Peyer's patch (tissue), 4 donors: ENCODE measurements around the gene TBL1X. TPM values are rescaled to one million over a fixed set of nuclear protein-coding genes. Genes with fewer than 3 reads are reported as not detected.

Experiments
- DNase-seq, 3 donors: peaks; one replicate each; pipeline ENCODE4 v3.0.0-alpha.2; 2017 to 2019
- H3K27ac ChIP-seq, 4 donors: fragments of 200-600 bp; sonication (generic); one replicate each; pipeline ENCODE4 v1.5.1; 2016 to 2019
- H3K27me3 ChIP-seq, 2 donors: fragments of 200-600 bp; sonication (generic); one replicate each; pipeline ENCODE4 v1.5.1; 2019
- H3K36me3 ChIP-seq, 3 donors: fragments of 200-600 bp; sonication (generic); one replicate each; pipeline ENCODE4 v1.5.1; 2016 to 2019
- H3K4me1 ChIP-seq, 4 donors: fragments of 200-600 bp; sonication (generic); one replicate each; pipeline ENCODE4 v1.5.1; 2016 to 2019
- H3K4me3 ChIP-seq, 4 donors: fragments of 200-600 bp; sonication (generic); 1 replicate in 3 of 4; 2 replicates in 1 of 4; pipeline ENCODE4 v1.5.1; 2016 to 2019; ENCODE audit warnings: mild to moderate bottlenecking in 1 of 4
- H3K9me3 ChIP-seq, 4 donors: fragments of 200-600 bp; sonication (generic); one replicate each; pipeline ENCODE4 v1.5.1; 2016 to 2019; ENCODE audit warnings: mild to moderate bottlenecking in 1 of 4
- POLR2A ChIP-seq, 2 donors: fragments of 450-650 bp; IDR thresholded peaks; one replicate each; pipeline ENCODE4 v1.5.1; 2017; ENCODE audit warnings: antibody characterized with exemption in 2 of 2, mild to moderate bottlenecking in 2 of 2, moderate library complexity in 2 of 2
- total RNA-seq, 4 donors: library from RNA; depleted of rRNA; stranded (reverse); fragments of >200 nt; gene quantifications; one replicate each; pipeline ENCODE4 v1.1.0, GENCODE V29; 2016
- TF ChIP-seq, protein P1 (sequence below), 6 experiments: fragments of 450-650 bp in 4 of 6; fragments of 200-600 bp in 2 of 6; sonication (generic) in 1 of 6; IDR thresholded peaks; one replicate each; pipeline ENCODE4 v1.5.1; 2017 to 2019; ENCODE audit warnings: antibody characterized with exemption in 6 of 6, mild to moderate bottlenecking in 3 of 6, moderate library complexity in 1 of 6

TBL1X gene
- total RNA-seq, 4 donors from 2014 or later: 3.9 to 29.7 (median 5.0) TPM

GRCh38 chrX:9770319-9770718, 305.5 kb downstream of the TBL1X start:
- TF ChIP-seq, protein P1, sequence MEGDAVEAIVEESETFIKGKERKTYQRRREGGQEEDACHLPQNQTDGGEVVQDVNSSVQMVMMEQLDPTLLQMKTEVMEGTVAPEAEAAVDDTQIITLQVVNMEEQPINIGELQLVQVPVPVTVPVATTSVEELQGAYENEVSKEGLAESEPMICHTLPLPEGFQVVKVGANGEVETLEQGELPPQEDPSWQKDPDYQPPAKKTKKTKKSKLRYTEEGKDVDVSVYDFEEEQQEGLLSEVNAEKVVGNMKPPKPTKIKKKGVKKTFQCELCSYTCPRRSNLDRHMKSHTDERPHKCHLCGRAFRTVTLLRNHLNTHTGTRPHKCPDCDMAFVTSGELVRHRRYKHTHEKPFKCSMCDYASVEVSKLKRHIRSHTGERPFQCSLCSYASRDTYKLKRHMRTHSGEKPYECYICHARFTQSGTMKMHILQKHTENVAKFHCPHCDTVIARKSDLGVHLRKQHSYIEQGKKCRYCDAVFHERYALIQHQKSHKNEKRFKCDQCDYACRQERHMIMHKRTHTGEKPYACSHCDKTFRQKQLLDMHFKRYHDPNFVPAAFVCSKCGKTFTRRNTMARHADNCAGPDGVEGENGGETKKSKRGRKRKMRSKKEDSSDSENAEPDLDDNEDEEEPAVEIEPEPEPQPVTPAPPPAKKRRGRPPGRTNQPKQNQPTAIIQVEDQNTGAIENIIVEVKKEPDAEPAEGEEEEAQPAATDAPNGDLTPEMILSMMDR (IDR thresholded peaks at IDR 0.05): no peak
- no peak for TF ChIP-seq POLR2A (IDR thresholded peaks at IDR 0.05)
- Histone ChIP-seq H3K27me3 (no peaks in the 10 kb centered on the region), H3K36me3 (no peaks in the 10 kb centered on the region), H3K27ac (no peak overlapping the region), H3K4me3 (no peak overlapping the region), H3K4me1 (no peaks in the 10 kb centered on the region), H3K9me3 (no peaks in the 10 kb centered on the region)
- no peak for DNase-seq

- Histone ChIP-seq H3K4me1 (no peaks in the 10 kb centered on the region), H3K27me3 (no peaks in the 10 kb centered on the region), H3K36me3 (no peaks in the 10 kb centered on the region), H3K4me3 (no peak overlapping the region), H3K9me3 (no peaks in the 10 kb centered on the region), H3K27ac (no peak overlapping the region)
- no peak for DNase-seq
- TF ChIP-seq, protein P1 (IDR thresholded peaks at IDR 0.05): no peak
- no peak for TF ChIP-seq POLR2A (IDR thresholded peaks at IDR 0.05)
These were observed 308.1 kb downstream of the TBL1X start for GRCh38 chrX:9772943-9773342.

- Histone ChIP-seq H3K36me3 (no peaks in the 10 kb centered on the region), H3K9me3 (no peaks in the 10 kb centered on the region), H3K4me3 (no peak overlapping the region), H3K4me1 (no peaks in the 10 kb centered on the region), H3K27ac (no peak overlapping the region), H3K27me3 (no peaks in the 10 kb centered on the region)
- no peak for TF ChIP-seq POLR2A (IDR thresholded peaks at IDR 0.05)
- TF ChIP-seq, protein P1 (IDR thresholded peaks at IDR 0.05): no peak
- no peak for DNase-seq
These were observed 311.1 kb downstream of the TBL1X start for GRCh38 chrX:9775930-9776329.

GRCh38 chrX:9781941-9782340, 317.1 kb downstream of the TBL1X start:
- no peak for DNase-seq
- Histone ChIP-seq H3K4me3 (no peak overlapping the region), H3K4me1 (no peaks in the 10 kb centered on the region), H3K27me3 (no peaks in the 10 kb centered on the region), H3K27ac (no peak overlapping the region), H3K36me3 (no peaks in the 10 kb centered on the region), H3K9me3 (no peaks in the 10 kb centered on the region)
- no peak for TF ChIP-seq POLR2A (IDR thresholded peaks at IDR 0.05)
- TF ChIP-seq, protein P1 (IDR thresholded peaks at IDR 0.05): no peak

GRCh38 chrX:9784332-9784731, 319.5 kb downstream of the TBL1X start:
- no peak for DNase-seq
- Histone ChIP-seq H3K36me3 (no peaks in the 10 kb centered on the region), H3K27ac (no peak overlapping the region)

More at GRCh38 chrX:9784332-9784731, 319.5 kb downstream of the TBL1X start:
- Histone ChIP-seq H3K27me3 (no peaks in the 10 kb centered on the region), H3K9me3 (no peaks in the 10 kb centered on the region), H3K4me1 (no peaks in the 10 kb centered on the region), H3K4me3 (no peak overlapping the region)
- TF ChIP-seq, protein P1 (IDR thresholded peaks at IDR 0.05): no peak
- TF ChIP-seq POLR2A (IDR thresholded peaks at IDR 0.05): no peak
